Gastrocnemius medialis (tissue), 4 donors: ENCODE data around the gene CTIF. TPM values are rescaled to one million over a fixed set of nuclear protein-coding genes. Genes with fewer than 3 reads are reported as not detected.

ENCODE experiments used
- ATAC-seq, 2 donors: fragments of 150-250 bp; one replicate each; pipeline ENCODE4 v1.9.1; 2016
- DNase-seq, 2 donors: peaks; one replicate each; pipeline ENCODE4 v3.0.0-alpha.2; 2019
- H3K27ac ChIP-seq, 4 donors: fragments of 200-600 bp; sonication (generic); 1 replicate in 1 of 4; 2 replicates in 3 of 4; pipeline ENCODE4 v1.5.1; 2016 to 2018; ENCODE audit warnings: mild to moderate bottlenecking in 2 of 4, moderate library complexity in 1 of 4
- H3K27me3 ChIP-seq, 3 donors: fragments of 200-600 bp; sonication (generic) in 2 of 3; 1 replicate in 1 of 3; 2 replicates in 2 of 3; pipeline versions ENCODE4 v1.5.1 to v1.6.0; 2016 to 2019; ENCODE audit warnings: mild to moderate bottlenecking in 1 of 3, moderate library complexity in 1 of 3
- H3K36me3 ChIP-seq, 2 donors: fragments of 200-600 bp; sonication (generic) in 1 of 2; one replicate each; pipeline ENCODE4 v1.5.1; 2017 to 2018
- H3K4me1 ChIP-seq, 2 donors: fragments of 200-600 bp; sonication (generic) in 1 of 2; one replicate each; pipeline ENCODE4 v1.5.1; 2016 to 2017; ENCODE audit warnings: mild to moderate bottlenecking in 2 of 2
- H3K4me3 ChIP-seq, 4 donors: fragments of 200-600 bp; sonication (generic) in 3 of 4; 1 replicate in 1 of 4; 2 replicates in 3 of 4; pipeline ENCODE4 v1.5.1; 2016 to 2019; ENCODE audit warnings: mild to moderate bottlenecking in 2 of 4
- H3K9me3 ChIP-seq, 3 donors: fragments of 200-600 bp; sonication (generic) in 2 of 3; 1 replicate in 1 of 3; 2 replicates in 2 of 3; pipeline ENCODE4 v1.5.1; 2016 to 2019
- POLR2A ChIP-seq, 2 donors: fragments of 450-650 bp; IDR thresholded peaks; one replicate each; pipeline ENCODE4 v1.6.1; 2017; ENCODE audit warnings: antibody characterized with exemption in 2 of 2, mild to moderate bottlenecking in 2 of 2, moderate library complexity in 2 of 2
- in situ Hi-C, 4 donors: fragments of 200-750 bp; cut with MboI; loops; one replicate each; pipeline versions ENCODE4 v1.15.0 to v1.8.0; 2017; ENCODE audit warnings: low sequenced_read_pairs in 4 of 4
- intact Hi-C: fragments of 100-400 bp; cut with DNase I; formaldehyde crosslinking; loops from one replicate; pipeline ENCODE4 v1.15.1; 2023; ENCODE audit warnings: low total_unique reads
- total RNA-seq, 4 donors: library from RNA; depleted of rRNA; stranded (reverse); fragments of >200 nt; gene quantifications; one replicate each; pipeline versions ENCODE4 v1.1.0 to v1.2.3, GENCODE V29; 2016
- TF ChIP-seq, protein P1 (sequence below), 5 experiments: fragments of 450-650 bp in 3 of 5; fragments of 200-600 bp in 2 of 5; sonication (generic) in 2 of 5; IDR thresholded peaks in 4 of 5; conservative IDR thresholded peaks in 1 of 5; 1 replicate in 4 of 5; 2 replicates in 1 of 5; pipeline ENCODE4 v1.5.1; 2016 to 2019; ENCODE audit warnings: antibody characterized with exemption in 5 of 5, mild to moderate bottlenecking in 3 of 5, moderate library complexity in 3 of 5

Gene CTIF
- total RNA-seq, 4 donors from 2014 or later, result 20.2 to 35.4 (median 23.1) TPM

DNA sequence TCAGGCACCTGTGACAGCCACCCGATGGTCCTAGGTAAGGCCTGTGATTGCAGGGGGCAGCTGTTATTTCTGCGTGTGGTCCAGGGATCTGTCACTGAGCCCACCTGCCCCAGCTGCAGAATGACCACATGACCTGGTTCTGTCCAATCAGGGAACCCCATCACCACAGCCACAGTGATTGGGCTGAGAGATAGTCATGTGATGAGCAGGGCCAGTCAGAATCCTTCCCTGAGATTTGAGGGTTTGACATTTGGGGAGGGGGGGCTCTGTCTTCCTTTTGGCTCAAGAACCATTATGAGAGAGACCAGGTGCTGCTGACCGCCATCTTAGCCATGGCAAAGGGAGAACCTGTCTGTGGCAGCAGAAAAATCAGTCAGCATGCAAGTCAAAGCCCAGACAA lies 264.7 kb downstream of the CTIF start:
- no peaks in the 10 kb centered on the region for H3K9me3 ChIP-seq
- no peak for TF ChIP-seq POLR2A (IDR thresholded peaks at IDR 0.05)
- TF ChIP-seq, protein P1, sequence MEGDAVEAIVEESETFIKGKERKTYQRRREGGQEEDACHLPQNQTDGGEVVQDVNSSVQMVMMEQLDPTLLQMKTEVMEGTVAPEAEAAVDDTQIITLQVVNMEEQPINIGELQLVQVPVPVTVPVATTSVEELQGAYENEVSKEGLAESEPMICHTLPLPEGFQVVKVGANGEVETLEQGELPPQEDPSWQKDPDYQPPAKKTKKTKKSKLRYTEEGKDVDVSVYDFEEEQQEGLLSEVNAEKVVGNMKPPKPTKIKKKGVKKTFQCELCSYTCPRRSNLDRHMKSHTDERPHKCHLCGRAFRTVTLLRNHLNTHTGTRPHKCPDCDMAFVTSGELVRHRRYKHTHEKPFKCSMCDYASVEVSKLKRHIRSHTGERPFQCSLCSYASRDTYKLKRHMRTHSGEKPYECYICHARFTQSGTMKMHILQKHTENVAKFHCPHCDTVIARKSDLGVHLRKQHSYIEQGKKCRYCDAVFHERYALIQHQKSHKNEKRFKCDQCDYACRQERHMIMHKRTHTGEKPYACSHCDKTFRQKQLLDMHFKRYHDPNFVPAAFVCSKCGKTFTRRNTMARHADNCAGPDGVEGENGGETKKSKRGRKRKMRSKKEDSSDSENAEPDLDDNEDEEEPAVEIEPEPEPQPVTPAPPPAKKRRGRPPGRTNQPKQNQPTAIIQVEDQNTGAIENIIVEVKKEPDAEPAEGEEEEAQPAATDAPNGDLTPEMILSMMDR (IDR thresholded peaks at IDR 0.05 in 4 of 5, conservative IDR thresholded peaks at IDR 0.05 in 1 of 5), result no peak
- DNase-seq, result peak in 1 of 2 donors; percentile 15
- H3K27me3 ChIP-seq, result no peaks in the 10 kb centered on the region
- ATAC-seq, result no peak
- peaks cover 41 to 46% of the 10 kb centered on the region in 2 donors for H3K4me1 ChIP-seq
- H3K36me3 ChIP-seq, result no peaks in the 10 kb centered on the region
- in situ Hi-C loops (no loop called here), intact Hi-C loops (no loop called here)
- peak overlapping the region; percentile 51 to 81 (median 72) for H3K27ac ChIP-seq
- H3K4me3 ChIP-seq, result no peak overlapping the region

DNA sequence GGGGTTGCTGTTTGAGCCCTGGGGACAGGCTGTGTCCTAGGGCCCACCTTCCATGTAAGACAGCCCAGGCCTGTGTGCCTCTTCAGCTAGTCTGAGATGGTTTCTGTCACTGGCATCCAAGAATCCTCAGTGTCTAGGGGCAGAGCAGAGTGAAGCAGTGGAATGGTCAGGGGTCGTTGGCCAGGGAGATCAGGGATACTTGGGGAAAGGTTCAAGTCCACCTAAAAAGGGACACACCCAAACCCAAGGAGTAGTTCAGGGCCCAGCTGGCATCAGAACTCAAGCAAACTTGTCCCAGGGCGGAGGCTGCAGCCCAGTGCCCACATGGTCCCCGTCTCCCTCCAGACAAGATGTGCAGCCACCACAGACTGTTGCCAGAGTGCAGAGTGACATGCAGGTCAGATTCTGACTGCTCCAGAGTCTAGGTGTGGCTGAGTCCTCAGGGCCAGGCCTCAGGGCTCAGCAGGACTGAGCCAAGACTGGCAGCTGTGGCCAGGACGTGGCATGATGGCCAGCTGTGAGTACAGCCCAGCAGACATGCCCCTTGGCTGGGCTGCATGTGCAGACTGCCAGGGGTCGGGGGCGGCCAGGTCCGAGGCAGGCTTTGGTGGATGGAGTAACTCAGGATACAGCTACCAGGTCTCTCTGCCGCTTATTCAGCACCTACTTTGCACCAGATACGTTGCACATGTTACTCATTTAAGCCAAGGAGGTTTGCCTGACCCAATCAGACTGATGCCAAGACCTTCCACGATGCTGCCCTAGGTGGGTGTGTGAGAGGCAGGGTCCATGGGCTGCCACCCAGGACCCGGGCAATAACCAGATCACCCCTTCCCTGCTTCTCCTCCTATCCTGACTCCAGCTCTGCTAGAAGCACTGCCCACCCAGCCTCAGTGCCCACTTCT lies 265.4 kb downstream of the CTIF start:
- H3K9me3 ChIP-seq, result no peaks in the 10 kb centered on the region
- intact Hi-C loops, result no loop called here
- no peaks in the 10 kb centered on the region for H3K36me3 ChIP-seq
- TF ChIP-seq POLR2A (IDR thresholded peaks at IDR 0.05), result no peak
- TF ChIP-seq, protein P1 (IDR thresholded peaks at IDR 0.05 in 4 of 5, conservative IDR thresholded peaks at IDR 0.05 in 1 of 5), result no peak
- DNase-seq (peak in 1 of 2 donors; percentile 40), ATAC-seq (no peak)
- no peaks in the 10 kb centered on the region for H3K27me3 ChIP-seq
- no peak overlapping the region for H3K4me3 ChIP-seq
- H3K4me1 ChIP-seq, result peaks cover 37 to 44% of the 10 kb centered on the region in 2 donors
- in situ Hi-C loops, result no loop called here
- peak overlapping the region in 3 of 4 donors; percentile 68 to 81 (median 76) for H3K27ac ChIP-seq

DNA sequence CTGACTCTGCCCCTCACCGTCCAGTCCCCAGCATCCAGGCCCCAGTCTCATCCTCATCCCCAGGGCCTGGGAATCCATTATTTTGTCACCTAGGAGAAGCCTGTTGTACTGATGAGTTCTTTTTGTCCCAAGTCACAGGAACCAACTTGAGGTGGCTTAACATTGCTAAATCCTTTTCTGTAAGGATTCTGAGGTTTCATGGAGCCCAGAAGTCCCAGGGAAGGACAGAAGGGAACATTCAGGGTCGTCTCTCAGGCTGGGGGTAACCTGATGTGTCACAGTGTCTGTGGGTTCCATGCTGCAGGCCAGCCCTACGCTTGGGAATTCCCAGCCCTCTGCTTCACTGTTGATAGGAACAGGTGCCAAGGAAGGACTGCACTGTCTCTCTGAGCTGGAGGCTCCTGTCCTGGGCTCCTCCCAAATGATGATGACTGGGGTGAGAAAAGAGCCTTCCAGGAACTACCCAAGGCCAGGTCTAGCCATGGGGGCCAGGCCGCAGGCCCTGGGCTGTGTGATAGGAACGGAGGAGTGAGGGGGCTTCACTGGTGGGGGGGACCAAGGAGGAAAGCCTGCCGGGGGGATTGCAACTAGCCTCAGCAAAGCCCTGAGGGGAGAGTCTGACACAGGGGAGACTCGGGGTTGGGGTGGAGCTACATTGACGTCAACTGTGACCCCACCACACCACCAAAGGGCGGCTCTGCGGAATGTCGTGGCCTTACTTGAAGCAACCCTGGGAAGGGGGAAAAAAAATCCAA lies 266.2 kb downstream of the CTIF start:
- Histone ChIP-seq H3K4me1 (peaks cover 31 to 44% of the 10 kb centered on the region in 2 donors), H3K9me3 (no peaks in the 10 kb centered on the region), H3K36me3 (no peaks in the 10 kb centered on the region), H3K27ac (no peak overlapping the region), H3K4me3 (no peak overlapping the region), H3K27me3 (no peaks in the 10 kb centered on the region)
- ATAC-seq (no peak), DNase-seq (peak in 1 of 2 donors; percentile 9)
- in situ Hi-C loops, result no loop called here
- no peak for TF ChIP-seq POLR2A (IDR thresholded peaks at IDR 0.05)
- TF ChIP-seq, protein P1 (IDR thresholded peaks at IDR 0.05 in 4 of 5, conservative IDR thresholded peaks at IDR 0.05 in 1 of 5), result no peak
- intact Hi-C loops, result no loop called here

DNA sequence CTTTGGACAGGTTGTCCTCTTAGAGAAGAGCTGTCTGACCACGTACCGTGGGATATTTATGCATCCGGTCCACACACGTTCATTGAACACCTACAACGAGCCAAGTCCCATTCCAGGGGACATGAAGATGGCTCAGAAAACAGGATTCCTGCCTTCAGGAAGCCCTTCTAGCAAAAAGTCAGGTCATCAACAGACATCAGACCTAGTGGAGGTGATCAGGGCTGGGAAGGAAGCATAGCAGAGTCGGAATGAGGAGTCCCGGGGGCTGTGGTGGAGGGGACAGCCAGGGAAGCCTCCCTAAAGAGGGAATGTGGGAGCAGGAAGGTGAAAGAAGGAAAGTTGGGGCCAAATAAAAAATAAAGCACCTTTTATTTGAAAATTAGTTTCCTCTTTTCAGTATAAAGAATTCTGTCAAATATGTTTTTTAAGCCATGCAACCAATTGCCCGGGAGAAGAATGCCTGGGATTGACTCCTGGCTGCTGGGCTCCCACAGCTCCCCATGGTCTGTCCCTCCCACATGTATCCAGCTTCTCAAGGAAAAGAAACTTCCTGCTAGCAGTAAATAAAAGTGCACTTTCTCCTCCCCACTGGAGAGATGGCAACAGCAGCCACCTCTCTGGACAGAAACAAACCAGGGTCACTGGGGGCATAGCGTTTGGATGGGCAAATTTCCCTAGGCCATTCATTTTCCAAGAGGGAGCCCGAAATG lies 267.1 kb downstream of the CTIF start:
- Histone ChIP-seq H3K9me3 (no peaks in the 10 kb centered on the region), H3K36me3 (no peaks in the 10 kb centered on the region), H3K4me1 (peaks cover 31 to 43% of the 10 kb centered on the region in 2 donors), H3K4me3 (no peak overlapping the region), H3K27me3 (no peaks in the 10 kb centered on the region), H3K27ac (no peak overlapping the region)
- DNase-seq, result peak in 1 of 2 donors; percentile 2
- in situ Hi-C loops (no loop called here), intact Hi-C loops (no loop called here)
- TF ChIP-seq, protein P1 (IDR thresholded peaks at IDR 0.05 in 4 of 5, conservative IDR thresholded peaks at IDR 0.05 in 1 of 5), result no peak
- no peak for TF ChIP-seq POLR2A (IDR thresholded peaks at IDR 0.05)
- no peak for ATAC-seq
